Endothelial cell of umbilical vein (primary cell): ENCODE results near the gene RIPK4.

Source experiments
- EZH2 ChIP-seq: IDR thresholded peaks from 2 replicates; pipeline ENCODE4 v1.6.1; 2012; ENCODE audit warnings: borderline replicate concordance, low read depth, mild to moderate bottlenecking, moderate library complexity, low read length, inconsistent platforms; ENCODE audit not compliant: severe bottlenecking
- GATA2 ChIP-seq: IDR thresholded peaks from 2 replicates; pipeline ENCODE4 v1.7.0; 2011; ENCODE audit warnings: low read depth, mild to moderate bottlenecking, moderate library complexity, mixed read lengths, low read length; ENCODE audit not compliant: insufficient read length, insufficient read depth
- JUN ChIP-seq: IDR thresholded peaks from 2 replicates; pipeline ENCODE4 v1.6.1; 2011; ENCODE audit warnings: borderline replicate concordance, low read depth; ENCODE audit not compliant: insufficient read length, insufficient read depth
- MYC ChIP-seq: IDR thresholded peaks from one replicate; pipeline ENCODE4 v1.6.1; 2011; ENCODE audit warnings: mild to moderate bottlenecking, low read depth, low read length
- POLR2A ChIP-seq: IDR thresholded peaks from 2 replicates; pipeline ENCODE4 v1.6.1; 2012; ENCODE audit warnings: low read depth, mild to moderate bottlenecking, control low read depth, low read length
- POLR2AphosphoS5 ChIP-seq: IDR thresholded peaks from 2 replicates; pipeline ENCODE4 v1.6.1; 2012; ENCODE audit warnings: low read depth, mild to moderate bottlenecking, control low read depth, low read length, moderate library complexity; ENCODE audit not compliant: insufficient read depth
- TF ChIP-seq, protein P1 (sequence below), 2 donors: IDR thresholded peaks; 1 replicate in 1 of 2; 2 replicates in 1 of 2; pipeline ENCODE4 v1.5.1; 2011; ENCODE audit warnings: low read length in 2 of 2, mild to moderate bottlenecking in 2 of 2, moderate library complexity in 2 of 2, control low read depth in 1 of 2, inconsistent platforms in 1 of 2, low read depth in 1 of 2; ENCODE audit not compliant: insufficient read depth in 1 of 2; ENCODE audit errors: extremely low read depth in 1 of 2
- TF ChIP-seq, protein P2 (sequence below): IDR thresholded peaks from 2 replicates; pipeline ENCODE4 v1.6.1; 2011; ENCODE audit not compliant: insufficient read depth, insufficient read length

DNA sequence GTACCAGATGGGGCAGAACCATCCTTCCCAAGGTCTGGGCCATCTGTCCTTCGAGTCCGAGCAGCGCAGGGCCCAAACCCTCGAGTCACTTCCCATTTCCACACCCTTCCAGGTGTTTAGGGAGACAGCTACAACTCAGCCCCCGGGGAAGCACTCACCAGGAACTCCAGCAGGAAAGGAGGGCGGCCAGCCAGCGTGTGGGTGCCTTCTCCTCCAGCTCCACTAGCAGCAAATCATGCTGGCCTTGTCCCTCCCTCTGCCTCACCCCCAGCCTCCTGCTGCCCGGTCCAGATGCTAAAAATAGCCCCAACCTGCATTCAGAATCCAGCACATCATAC, 56.1 kb downstream of the RIPK4 start:
- TF ChIP-seq POLR2A: no peak
- TF ChIP-seq, protein P1, sequence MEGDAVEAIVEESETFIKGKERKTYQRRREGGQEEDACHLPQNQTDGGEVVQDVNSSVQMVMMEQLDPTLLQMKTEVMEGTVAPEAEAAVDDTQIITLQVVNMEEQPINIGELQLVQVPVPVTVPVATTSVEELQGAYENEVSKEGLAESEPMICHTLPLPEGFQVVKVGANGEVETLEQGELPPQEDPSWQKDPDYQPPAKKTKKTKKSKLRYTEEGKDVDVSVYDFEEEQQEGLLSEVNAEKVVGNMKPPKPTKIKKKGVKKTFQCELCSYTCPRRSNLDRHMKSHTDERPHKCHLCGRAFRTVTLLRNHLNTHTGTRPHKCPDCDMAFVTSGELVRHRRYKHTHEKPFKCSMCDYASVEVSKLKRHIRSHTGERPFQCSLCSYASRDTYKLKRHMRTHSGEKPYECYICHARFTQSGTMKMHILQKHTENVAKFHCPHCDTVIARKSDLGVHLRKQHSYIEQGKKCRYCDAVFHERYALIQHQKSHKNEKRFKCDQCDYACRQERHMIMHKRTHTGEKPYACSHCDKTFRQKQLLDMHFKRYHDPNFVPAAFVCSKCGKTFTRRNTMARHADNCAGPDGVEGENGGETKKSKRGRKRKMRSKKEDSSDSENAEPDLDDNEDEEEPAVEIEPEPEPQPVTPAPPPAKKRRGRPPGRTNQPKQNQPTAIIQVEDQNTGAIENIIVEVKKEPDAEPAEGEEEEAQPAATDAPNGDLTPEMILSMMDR (IDR thresholded peaks at IDR 0.05; ENCODE audit: extremely low read depth in 1 of 2, insufficient read depth in 1 of 2, low read depth in 1 of 2, low read length in 2 of 2): no peak
- no peak for TF ChIP-seq EZH2
- no peak for TF ChIP-seq MYC
- TF ChIP-seq JUN: no peak
- TF ChIP-seq, protein P2, sequence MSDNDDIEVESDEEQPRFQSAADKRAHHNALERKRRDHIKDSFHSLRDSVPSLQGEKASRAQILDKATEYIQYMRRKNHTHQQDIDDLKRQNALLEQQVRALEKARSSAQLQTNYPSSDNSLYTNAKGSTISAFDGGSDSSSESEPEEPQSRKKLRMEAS: no peak
- TF ChIP-seq POLR2AphosphoS5: no peak
- no peak for TF ChIP-seq GATA2
